Glutamatergic neuron (in vitro differentiated cells): ENCODE data around the gene MKLN1. TPM values are rescaled to one million over a fixed set of nuclear protein-coding genes. Genes with fewer than 3 reads are reported as not detected.

Source experiments
- DNase-seq: peaks from one replicate; pipeline ENCODE4 v3.0.0; 2022
- H3K27ac Mint-ChIP-seq: one replicate; pipeline ENCODE4 v1.8.0; 2020; ENCODE audit warnings: mild to moderate bottlenecking, mixed read lengths, inconsistent platforms; ENCODE audit not compliant: unreplicated experiment
- H3K27me3 Mint-ChIP-seq: one replicate; pipeline ENCODE4 v1.8.0; 2020; ENCODE audit warnings: mild to moderate bottlenecking, moderate library complexity, mixed read lengths, inconsistent platforms; ENCODE audit not compliant: unreplicated experiment
- H3K36me3 Mint-ChIP-seq: one replicate; pipeline ENCODE4 v1.8.0; 2020; ENCODE audit warnings: mild to moderate bottlenecking, mixed read lengths, inconsistent platforms; ENCODE audit not compliant: unreplicated experiment
- H3K4me1 Mint-ChIP-seq: one replicate; pipeline ENCODE4 v1.8.0; 2020; ENCODE audit warnings: mild to moderate bottlenecking, low read depth, mixed read lengths, inconsistent platforms; ENCODE audit not compliant: unreplicated experiment
- H3K4me3 Mint-ChIP-seq: one replicate; pipeline ENCODE4 v1.8.0; 2020; ENCODE audit warnings: mild to moderate bottlenecking, mixed read lengths, inconsistent platforms; ENCODE audit not compliant: unreplicated experiment
- H3K9me3 Mint-ChIP-seq: one replicate; pipeline ENCODE4 v1.8.0; 2020; ENCODE audit warnings: mild to moderate bottlenecking, moderate library complexity, mixed read lengths, inconsistent platforms; ENCODE audit not compliant: unreplicated experiment
- CTCF ChIP-seq: fragments of 200-600 bp; sonication (generic); IDR thresholded peaks from one replicate; pipeline ENCODE4 v1.5.0; 2021; ENCODE audit not compliant: partially characterized antibody, unreplicated experiment
- total RNA-seq: library from RNA; stranded (reverse); fragmentation: NEBNext Ultra II Directional; extraction: Animal tissue kit (Norgen Biotek cat#: 25700); gene quantifications from one replicate; pipeline ENCODE4 v1.2.1, GENCODE V29; 2021; ENCODE audit not compliant: unreplicated experiment

The MKLN1 gene
- total RNA-seq, 1 donor from 2014 or later = 36.7 TPM

- Mint-ChIP-seq H3K27ac (no peak overlapping the region), H3K4me3 (no peak overlapping the region), H3K36me3 (no peaks in the 10 kb centered on the region), H3K4me1 (peaks cover 30% of the 10 kb centered on the region), H3K27me3 (peaks cover 12% of the 10 kb centered on the region), H3K9me3 (peaks cover 15% of the 10 kb centered on the region)
- no peak for DNase-seq
- TF ChIP-seq CTCF = no peak
Measured at GRCh38 chr7:131508754-131509486, 181.2 kb downstream of the MKLN1 start.

- no peak overlapping the region for H3K27ac Mint-ChIP-seq
- H3K4me1 Mint-ChIP-seq = peaks cover 24% of the 10 kb centered on the region
- no peak overlapping the region for H3K4me3 Mint-ChIP-seq
- H3K36me3 Mint-ChIP-seq = no peaks in the 10 kb centered on the region
- DNase-seq = no peak
- peaks cover 12% of the 10 kb centered on the region for H3K27me3 Mint-ChIP-seq
- H3K9me3 Mint-ChIP-seq = peaks cover 13% of the 10 kb centered on the region
- no peak for TF ChIP-seq CTCF
Measured at GRCh38 chr7:131509781-131510180, 182.1 kb downstream of the MKLN1 start.

GRCh38 chr7:131511071-131511470, 183.4 kb downstream of the MKLN1 start:
- DNase-seq = no peak
- Mint-ChIP-seq H3K36me3 (no peaks in the 10 kb centered on the region), H3K4me3 (no peak overlapping the region), H3K27me3 (peaks cover 14% of the 10 kb centered on the region), H3K9me3 (peaks cover 11% of the 10 kb centered on the region), H3K4me1 (peaks cover 22% of the 10 kb centered on the region), H3K27ac (no peak overlapping the region)
- TF ChIP-seq CTCF = no peak

GRCh38 chr7:131511774-131512535, 184.3 kb downstream of the MKLN1 start:
- no peaks in the 10 kb centered on the region for H3K36me3 Mint-ChIP-seq
- H3K27ac Mint-ChIP-seq = no peak overlapping the region
- H3K27me3 Mint-ChIP-seq = peaks cover 14% of the 10 kb centered on the region
- TF ChIP-seq CTCF = no peak
- peaks cover 17% of the 10 kb centered on the region for H3K4me1 Mint-ChIP-seq
- no peak overlapping the region for H3K4me3 Mint-ChIP-seq
- DNase-seq = no peak
- H3K9me3 Mint-ChIP-seq = peaks cover 8% of the 10 kb centered on the region
